Muscle layer of duodenum (tissue), 2 donors: Measurements from ENCODE around the gene PBXIP1.
A peak's percentile ranks its signal among the peaks of the same experiment; 100 is the strongest.
"Not testable (repeated sequence)": the region's sequence is repeated elsewhere in the genome, so short reads cannot be mapped to it uniquely, and the experiment has no call there.

Experiments
- H3K27ac ChIP-seq: one replicate; pipeline ENCODE4 v1.7.0; 2013; ENCODE audit warnings: mild to moderate bottlenecking, low read length
- H3K27me3 ChIP-seq: one replicate; pipeline ENCODE4 v1.7.0; 2013; ENCODE audit warnings: low read depth, mild to moderate bottlenecking, control low read depth, low read length
- H3K36me3 ChIP-seq, 2 donors: one replicate each; pipeline ENCODE4 v1.7.0; 2013; ENCODE audit warnings: low read length in 2 of 2, control low read depth in 1 of 2, mild to moderate bottlenecking in 1 of 2; ENCODE audit not compliant: insufficient read depth in 2 of 2, control insufficient read depth in 1 of 2
- H3K4me1 ChIP-seq, 2 donors: one replicate each; pipeline ENCODE4 v1.7.0; 2013; ENCODE audit warnings: low read length in 2 of 2, mild to moderate bottlenecking in 2 of 2, control low read depth in 1 of 2, moderate library complexity in 1 of 2; ENCODE audit not compliant: insufficient read depth in 2 of 2, control insufficient read depth in 1 of 2
- H3K4me3 ChIP-seq, 2 donors: one replicate each; pipeline ENCODE4 v1.7.0; 2013; ENCODE audit warnings: low read length in 2 of 2, low read depth in 1 of 2, mild to moderate bottlenecking in 1 of 2
- H3K9me3 ChIP-seq, 2 donors: one replicate each; pipeline ENCODE4 v1.7.0; 2013; ENCODE audit warnings: low read length in 2 of 2, control low read depth in 1 of 2, mild to moderate bottlenecking in 1 of 2; ENCODE audit not compliant: control insufficient read depth in 1 of 2
- donor health status: healthy.

PBXIP1 gene

DNA sequence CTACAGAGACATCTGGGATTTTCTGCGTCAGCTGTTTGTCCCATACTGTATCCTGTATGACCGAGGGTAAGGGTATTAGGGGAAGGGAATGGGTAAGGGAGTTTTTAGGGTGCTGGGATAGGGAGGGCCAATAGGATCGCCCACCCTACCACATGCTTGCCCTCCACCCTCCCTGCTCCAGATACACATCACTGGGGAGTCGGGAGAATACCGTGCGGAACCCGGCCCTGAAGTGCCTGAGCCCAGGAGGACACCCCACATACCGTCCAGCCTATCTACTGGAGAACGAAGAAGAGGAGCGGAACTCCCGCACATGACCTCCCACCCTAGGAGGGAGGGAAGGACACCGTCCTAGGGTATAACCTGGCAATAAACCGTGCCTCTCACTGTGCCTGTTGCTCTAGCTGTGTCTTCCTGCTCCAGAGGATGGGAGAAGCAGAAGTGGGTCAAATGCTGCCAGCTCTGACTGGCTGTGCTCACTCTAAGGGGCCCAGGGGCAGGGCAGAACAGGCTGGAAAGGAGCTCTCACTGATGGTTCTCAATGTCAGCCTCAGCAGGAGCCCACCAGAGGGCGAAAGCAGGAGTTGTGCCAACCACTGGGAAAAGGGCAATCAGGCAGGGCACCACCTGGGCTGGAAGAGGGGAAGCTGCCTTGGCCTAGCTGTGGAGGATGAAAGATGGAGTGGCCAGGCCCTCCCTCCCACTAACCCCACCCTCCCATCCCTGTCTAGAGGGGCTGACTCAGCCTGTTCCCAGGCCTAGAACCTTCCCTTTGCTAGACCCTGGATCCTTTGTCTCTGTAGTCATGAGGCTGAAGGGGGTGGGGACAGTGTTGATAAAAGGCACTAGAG is 37.0 kb upstream of the PBXIP1 start:
- peaks cover 13 to 24% of the 10 kb centered on the region in 2 donors for H3K36me3 ChIP-seq
- no peak overlapping the region for H3K4me3 ChIP-seq
- H3K27ac ChIP-seq: no peak overlapping the region
- H3K9me3 ChIP-seq: no peaks in the 10 kb centered on the region
- no peaks in the 10 kb centered on the region for H3K27me3 ChIP-seq
- peaks cover 0 to 4% of the 10 kb centered on the region in 2 donors for H3K4me1 ChIP-seq

DNA sequence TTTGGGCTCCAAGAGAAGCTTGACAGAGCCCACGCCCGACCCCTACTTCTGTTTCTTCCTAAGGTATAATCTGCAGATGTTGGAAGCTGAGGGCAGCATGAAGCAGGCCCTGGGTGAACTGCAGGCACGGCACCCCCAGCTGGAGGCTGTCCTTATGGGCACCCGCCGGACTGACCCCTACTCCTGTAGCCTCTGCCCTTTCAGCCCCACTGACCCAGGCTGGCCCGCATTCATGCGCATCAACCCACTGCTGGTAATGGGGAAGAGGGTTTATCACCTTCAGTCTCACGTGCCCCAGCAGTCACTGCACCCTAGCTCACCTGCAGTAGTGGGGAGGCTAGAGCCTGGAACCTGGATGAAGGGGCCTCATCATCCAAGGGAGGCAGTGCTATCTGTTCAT is 34.4 kb upstream of the PBXIP1 start:
- Histone ChIP-seq H3K27me3 (no peaks in the 10 kb centered on the region), H3K27ac (no peak overlapping the region), H3K9me3 (no peaks in the 10 kb centered on the region), H3K4me3 (no peak overlapping the region), H3K36me3 (peaks cover 19 to 29% of the 10 kb centered on the region in 2 donors), H3K4me1 (no peaks in the 10 kb centered on the region)

DNA sequence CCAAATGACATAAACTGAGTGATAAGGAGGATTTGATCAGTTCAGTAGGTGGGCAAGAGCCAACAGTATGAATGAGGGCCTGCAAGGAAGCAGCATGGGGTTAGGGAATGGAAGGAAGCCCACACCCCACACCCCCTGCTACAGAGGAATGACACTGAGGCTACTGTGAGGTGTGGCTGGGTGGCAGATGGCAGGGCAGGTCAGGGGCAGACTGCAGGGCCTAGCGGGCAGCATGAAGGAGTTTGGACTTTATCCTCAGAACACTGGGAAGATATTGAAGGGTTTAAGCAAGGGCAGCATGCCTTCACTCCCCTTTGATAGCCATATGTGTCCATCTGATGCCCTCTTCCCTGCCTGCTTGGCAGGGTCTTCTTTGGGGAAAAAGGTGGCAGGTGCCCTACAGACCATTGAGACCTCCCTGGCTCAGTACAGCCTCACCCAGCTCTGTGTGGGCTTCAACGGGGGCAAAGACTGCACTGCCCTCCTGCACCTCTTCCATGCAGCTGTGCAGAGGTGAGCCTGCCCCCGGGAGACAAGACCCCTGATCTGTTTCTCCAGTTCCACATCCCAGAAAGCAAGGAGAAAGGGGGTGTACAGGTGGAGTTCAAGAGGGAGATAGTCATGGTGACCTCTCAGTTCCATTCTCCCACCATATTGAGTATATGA is 33.4 kb upstream of the PBXIP1 start:
- H3K4me3 ChIP-seq: no peak overlapping the region
- H3K27me3 ChIP-seq: no peaks in the 10 kb centered on the region
- no peaks in the 10 kb centered on the region for H3K9me3 ChIP-seq
- peaks cover 19 to 29% of the 10 kb centered on the region in 2 donors for H3K36me3 ChIP-seq
- no peak overlapping the region for H3K27ac ChIP-seq
- H3K4me1 ChIP-seq: no peaks in the 10 kb centered on the region

DNA sequence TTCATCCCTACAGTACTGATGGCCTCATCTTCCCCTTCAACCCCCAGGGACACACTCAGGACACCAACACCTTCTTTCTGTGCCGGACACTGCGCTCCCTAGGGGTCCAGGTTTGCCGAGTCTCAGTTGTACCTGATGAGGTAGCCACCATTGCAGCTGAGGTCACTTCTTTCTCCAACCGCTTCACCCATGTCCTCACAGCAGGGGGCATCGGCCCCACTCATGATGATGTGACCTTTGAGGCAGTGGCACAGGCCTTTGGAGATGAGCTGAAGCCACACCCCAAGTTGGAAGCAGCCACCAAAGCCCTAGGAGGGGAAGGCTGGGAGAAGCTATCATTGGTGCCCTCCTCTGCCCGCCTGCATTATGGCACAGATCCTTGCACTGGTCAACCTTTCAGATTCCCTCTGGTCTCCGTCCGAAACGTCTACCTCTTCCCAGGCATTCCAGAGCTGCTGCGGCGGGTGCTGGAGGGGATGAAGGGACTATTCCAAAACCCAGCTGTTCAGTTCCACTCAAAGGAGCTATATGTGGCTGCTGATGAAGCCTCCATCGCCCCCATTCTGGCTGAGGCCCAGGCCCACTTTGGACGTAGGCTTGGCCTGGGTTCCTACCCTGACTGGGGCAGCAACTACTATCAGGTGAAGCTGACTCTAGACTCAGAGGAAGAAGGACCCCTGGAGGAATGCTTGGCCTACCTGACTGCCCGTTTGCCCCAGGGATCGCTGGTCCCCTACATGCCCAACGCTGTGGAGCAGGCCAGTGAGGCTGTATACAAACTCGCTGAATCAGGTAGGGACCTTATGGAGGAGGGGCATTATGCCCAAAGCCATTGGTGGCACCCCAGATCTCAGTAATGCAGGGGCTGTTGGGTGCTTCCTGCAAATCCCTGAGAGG is 32.4 kb upstream of the PBXIP1 start:
- no peaks in the 10 kb centered on the region for H3K27me3 ChIP-seq
- H3K36me3 ChIP-seq: peaks cover 19 to 29% of the 10 kb centered on the region in 2 donors
- no peaks in the 10 kb centered on the region for H3K9me3 ChIP-seq
- peaks cover 6% of the 10 kb centered on the region in 2 donors for H3K4me1 ChIP-seq
- no peak overlapping the region for H3K4me3 ChIP-seq
- no peak overlapping the region for H3K27ac ChIP-seq

DNA sequence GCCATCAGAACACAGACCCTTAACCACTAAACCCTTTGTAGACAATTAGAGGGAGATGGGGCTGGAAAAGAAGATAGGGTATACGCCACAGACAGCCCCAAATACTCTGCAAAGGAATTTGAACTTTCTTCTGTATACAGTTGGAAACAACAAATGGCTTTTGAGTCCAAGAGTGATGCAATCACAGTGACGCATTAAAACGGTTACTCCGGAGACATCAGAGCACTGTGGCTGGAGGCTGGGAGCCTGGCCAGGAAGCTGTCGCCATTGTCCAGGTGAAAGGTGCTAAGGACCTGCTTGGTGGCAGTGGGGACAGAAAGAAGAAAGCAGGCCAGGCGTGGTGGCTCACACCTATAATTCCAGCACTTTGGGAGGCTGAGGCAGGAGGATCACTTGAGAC is 31.4 kb upstream of the PBXIP1 start:
- Histone ChIP-seq H3K36me3 (peaks cover 19 to 25% of the 10 kb centered on the region in 2 donors), H3K4me1 (peaks cover 10 to 12% of the 10 kb centered on the region in 2 donors), H3K27ac (no peak overlapping the region), H3K4me3 (no peak overlapping the region), H3K9me3 (no peaks in the 10 kb centered on the region), H3K27me3 (no peaks in the 10 kb centered on the region)

DNA sequence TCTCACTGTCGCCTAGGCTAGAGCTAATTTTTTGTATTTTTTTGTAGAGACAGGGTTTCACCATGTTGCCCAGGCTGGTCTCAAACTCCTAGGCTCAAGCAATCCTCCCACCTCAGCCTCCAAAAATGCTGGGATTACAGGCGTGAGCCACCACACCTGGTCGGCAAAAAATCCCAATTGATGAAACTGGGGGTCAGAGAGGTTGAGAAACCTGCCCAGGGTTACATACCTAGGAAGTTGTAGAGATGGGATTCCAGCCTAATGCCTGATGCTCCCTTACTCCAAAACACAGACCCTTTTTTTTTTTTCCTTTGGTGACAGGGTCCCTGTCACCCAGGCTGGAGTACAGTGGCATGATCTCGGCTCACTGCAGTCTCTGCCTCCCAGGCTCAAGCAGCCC is 30.8 kb upstream of the PBXIP1 start:
- H3K9me3 ChIP-seq, H3K27me3 ChIP-seq, H3K27ac ChIP-seq, H3K4me3 ChIP-seq: not testable (repeated sequence)
- H3K36me3 ChIP-seq: peaks cover 19 to 25% of the 10 kb centered on the region in 2 donors
- H3K4me1 ChIP-seq: peaks cover 10 to 15% of the 10 kb centered on the region in 2 donors

DNA sequence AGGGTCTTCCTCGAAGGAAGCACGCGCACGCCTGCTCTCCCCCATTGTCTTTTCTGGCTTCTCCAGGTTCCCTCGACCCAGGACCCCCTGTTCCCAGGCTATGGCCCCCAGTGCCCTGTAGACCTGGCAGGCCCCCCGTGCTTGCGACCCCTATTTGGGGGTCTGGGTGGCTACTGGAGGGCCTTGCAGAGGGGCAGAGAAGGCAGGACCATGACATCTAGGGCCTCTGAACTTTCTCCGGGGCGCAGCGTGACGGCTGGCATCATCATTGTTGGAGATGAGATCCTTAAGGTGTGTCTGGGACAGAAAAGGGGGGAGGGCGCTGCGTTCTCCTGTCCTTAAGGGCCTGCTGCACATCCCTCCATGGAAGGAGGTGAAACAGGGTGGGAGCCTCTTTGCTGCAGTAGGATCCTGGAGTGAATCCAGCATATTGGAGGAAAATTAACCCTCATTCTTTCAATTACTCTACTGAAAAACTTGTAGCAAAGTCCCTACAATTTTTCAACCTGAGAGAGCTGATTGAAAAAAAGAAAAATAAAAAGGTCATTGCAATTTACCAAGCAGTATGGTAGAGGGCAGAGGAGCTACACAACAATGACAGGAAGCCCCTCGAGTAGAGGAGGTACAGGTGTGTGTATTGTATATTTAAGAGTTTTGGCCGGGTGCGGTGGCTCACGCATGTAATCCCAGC is 28.0 kb upstream of the PBXIP1 start:
- Histone ChIP-seq H3K27ac (peak overlapping the region; percentile 94), H3K4me1 (peaks cover 10 to 15% of the 10 kb centered on the region in 2 donors), H3K36me3 (peaks cover 16% of the 10 kb centered on the region in 2 donors), H3K4me3 (peak overlapping the region; percentile 72 to 100), H3K27me3 (no peaks in the 10 kb centered on the region), H3K9me3 (no peaks in the 10 kb centered on the region)

DNA sequence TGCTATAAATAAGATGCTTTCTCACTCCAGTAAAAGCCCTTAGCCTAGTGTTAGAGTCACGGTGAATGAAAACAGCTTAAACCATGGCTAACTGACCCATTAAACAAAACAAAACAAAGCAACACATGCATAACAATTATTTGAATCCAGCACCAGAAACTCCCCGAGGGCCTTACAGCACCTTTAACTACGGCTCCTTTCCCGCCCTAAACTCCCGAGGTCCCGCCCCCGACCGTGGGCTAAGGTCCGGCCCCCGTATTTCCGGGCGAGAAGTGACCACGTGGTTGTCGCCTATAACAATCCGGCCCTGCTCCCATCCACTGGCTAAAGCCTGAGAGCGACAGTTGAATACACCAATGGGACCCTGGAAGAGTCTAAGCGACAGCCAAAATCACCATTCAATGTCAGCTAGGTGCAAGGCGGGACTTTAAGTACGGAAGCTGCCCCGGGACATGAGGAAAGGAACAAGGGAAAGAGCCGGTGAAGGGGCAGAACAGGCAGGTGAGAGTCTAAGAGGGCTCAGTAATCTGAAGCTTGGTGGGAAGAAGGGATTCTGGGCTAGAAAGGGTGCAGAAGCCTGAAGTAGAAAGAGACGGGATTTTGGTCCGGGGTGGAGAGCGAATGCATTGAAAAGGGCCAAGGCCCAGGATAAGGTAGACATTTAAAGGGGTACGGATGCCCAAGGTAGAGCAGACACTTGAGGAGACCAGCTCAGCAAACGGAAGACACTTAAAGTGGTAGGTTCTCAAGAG is 27.2 kb upstream of the PBXIP1 start, which contains the start of gene FLAD1:
Gene FLAD1 (plus strand): TSS at position 448 of the 752 bp plus-strand sequence. CDS start 351 bp downstream, outside the sequence.
- Histone ChIP-seq H3K36me3 (peaks cover 7 to 11% of the 10 kb centered on the region in 2 donors), H3K4me1 (peaks cover 10 to 15% of the 10 kb centered on the region in 2 donors), H3K9me3 (no peaks in the 10 kb centered on the region), H3K27me3 (no peaks in the 10 kb centered on the region), H3K4me3 (peak within 1 kb of the TSS; percentile 72 to 100), H3K27ac (peak within 1 kb of the TSS; percentile 94)

DNA sequence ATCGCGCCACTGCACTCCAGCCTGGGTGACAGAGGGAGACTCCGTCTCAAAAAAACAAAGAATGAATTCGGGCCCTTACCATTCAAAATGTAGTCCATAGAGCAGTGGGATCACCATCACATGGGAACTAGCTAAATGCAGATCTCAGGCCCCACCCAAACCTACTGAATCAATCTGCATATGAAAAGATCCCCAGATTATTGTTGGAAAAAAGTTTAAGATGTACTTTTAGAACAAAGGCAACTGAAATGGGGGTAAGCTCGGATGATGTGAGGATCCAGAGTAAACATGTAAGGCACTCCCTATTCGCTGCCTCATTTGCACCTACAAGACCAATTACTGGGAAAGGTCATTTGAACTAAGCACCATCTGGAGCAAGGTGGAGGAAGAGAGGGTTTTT is 26.4 kb upstream of the PBXIP1 start:
- Histone ChIP-seq H3K36me3 (peaks cover 0 to 5% of the 10 kb centered on the region in 2 donors), H3K4me3 (peak overlapping the region; percentile 72 to 100), H3K27me3 (no peaks in the 10 kb centered on the region), H3K4me1 (peaks cover 10 to 15% of the 10 kb centered on the region in 2 donors), H3K9me3 (no peaks in the 10 kb centered on the region), H3K27ac (peak overlapping the region; percentile 28)

DNA sequence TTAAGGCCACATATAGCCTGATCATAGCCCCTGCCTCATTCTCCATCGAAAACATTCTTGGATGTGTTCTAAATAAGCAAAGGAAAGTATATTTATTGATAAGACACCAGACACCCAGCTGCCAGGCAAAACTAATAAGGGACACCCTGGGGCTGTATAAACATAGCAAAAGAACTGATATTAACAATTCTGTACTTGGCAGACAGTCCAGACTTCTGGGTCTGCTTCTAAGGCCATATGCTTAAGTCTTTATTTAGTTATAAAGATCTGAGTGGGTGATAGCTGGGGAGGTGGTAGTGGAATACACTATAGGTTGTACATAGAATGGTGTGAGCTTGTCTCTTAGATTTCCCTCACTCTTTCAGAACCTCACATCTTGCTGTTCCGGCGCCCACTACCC is 22.5 kb upstream of the PBXIP1 start:
- Histone ChIP-seq H3K4me3 (no peak overlapping the region), H3K4me1 (peaks cover 11 to 17% of the 10 kb centered on the region in 2 donors), H3K27ac (no peak overlapping the region), H3K27me3 (no peaks in the 10 kb centered on the region), H3K36me3 (peaks cover 4 to 7% of the 10 kb centered on the region in 2 donors), H3K9me3 (no peaks in the 10 kb centered on the region)
